NCI-H748 treated with DMSO at 0.1 percent for 48 hours (cell line): ENCODE measurements around the gene MINK1.
A peak's percentile ranks its signal among the peaks of the same experiment; 100 is the strongest.

Source experiments
- DNase-seq: peaks from one replicate; lab custom pipeline; 2025; lab: John Stamatoyannopoulos, UW

The MINK1 gene

DNA sequence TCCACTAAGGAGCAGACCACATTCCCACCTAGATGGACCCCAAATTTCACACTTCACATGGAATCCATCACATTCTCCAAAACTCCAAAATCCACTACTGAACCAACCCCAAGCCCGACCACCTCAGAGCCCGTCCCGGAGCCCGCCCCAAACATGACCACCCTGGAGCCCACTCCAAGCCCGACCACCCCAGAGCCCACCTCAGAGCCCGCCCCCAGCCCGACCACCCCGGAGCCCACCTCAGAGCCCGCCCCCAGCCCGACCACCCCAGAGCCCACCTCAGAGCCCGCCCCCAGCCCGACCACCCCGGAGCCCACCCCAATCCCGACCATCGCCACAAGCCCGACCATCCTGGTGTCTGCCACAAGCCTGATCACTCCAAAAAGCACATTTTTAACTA lies 100.5 kb downstream of the MINK1 start:
- DNase-seq: no peak

- no peak for DNase-seq
Observed at GRCh38 chr17:4934173-4934979, 101.2 kb downstream of the MINK1 start.

DNA sequence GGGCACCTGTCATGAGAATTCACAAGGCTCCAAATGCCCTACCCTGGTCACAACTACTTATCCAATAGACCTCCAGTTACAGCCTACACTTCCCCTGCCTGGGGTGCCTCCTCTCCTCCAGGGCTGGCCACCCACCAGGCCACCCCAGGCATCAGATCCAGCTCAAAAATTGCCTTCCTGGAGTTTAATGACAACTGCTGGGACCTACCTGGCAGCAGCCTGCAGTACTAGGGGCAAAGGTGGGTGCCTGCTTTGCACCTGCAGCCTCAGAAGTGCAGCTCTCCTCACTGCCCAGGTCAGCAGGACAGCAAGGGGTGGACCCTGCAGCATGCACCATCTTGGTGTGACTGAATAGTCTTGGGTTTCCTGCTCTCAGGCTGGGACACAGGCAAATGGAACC lies 102.5 kb downstream of the MINK1 start:
- DNase-seq: no peak

GRCh38 chr17:4936436-4936835 lies 103.3 kb downstream of the MINK1 start:
- no peak for DNase-seq

DNA sequence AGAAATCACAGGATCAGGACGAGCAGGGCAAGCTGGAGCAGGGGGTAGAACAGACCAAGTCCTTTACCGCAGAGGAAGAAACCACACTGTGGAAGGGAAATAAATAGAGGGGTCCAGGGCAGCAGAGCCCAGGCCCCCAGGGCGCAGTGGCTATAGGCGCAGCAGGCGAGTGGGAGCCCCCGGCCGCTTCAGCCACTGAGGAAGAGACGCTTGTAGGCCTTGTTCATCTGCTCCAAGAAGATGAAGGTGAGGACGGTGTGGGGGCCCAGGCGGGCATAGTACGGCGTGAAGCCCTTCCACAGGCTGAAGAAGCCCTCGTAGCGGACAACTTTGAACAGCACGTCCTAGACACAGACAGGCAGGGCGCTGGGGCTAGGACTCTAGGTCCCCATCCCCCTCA lies 104.4 kb downstream of the MINK1 start:
- no peak for DNase-seq

DNA sequence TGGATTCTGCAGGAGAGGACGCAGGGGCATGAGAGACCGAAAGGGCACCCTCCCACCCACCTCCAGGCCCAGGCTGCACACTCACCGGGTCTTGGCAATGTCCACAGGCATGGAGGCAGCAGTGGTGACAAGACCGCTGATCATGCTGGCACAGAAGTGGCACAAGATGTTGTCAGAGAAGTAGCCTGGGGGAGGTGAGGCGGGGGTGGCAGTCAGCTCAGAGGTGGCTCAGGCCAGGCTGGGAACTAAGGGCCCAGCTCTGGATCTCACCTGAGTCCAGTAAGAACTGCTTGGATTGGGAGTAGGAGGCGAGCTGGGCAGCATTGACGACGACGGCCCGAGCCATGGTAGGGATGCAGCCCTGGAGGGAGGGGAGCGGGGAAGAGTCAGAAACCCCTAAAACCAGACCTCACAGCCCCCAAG lies 104.9 kb downstream of the MINK1 start:
- DNase-seq: no peak

DNA sequence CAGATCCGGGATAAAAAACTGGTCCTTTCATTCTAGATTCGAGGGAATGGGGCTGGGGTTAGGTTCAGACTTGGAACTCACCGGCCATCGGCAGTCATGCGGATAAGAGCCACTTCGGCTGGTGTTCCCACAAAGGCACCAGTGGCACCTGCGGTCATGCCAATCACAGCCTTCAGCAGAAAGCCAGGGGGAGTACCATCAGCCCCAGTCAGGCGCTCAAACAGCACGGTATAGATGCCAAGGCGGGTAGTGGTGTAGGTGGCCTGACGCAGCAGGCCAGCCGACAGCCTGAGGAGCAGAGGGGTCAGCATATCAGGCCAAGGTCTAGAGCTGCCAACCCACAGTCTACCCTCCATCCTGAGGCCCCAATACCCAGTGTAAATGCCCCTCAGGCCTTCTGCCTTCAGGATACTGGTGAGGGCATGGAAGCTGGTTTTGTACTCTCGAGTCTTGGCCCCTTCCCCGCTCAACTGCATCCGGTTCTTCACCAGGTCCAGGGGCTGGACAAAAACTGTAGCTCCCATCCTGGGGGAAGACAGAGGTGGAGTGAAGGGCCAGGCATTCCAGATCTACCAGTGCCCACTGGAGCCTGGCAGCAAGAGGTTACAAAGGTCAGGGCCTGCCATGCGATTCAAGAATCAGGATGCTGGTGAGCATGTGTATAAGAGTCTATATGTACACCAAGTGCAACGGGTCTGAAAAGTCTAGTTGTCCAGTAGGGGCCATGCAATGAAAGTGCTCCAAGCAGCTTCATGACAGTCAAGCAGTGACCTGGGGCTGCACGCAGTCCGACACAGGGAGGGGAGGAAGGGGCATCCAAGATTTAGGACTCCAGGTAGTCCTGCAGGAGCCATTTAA lies 105.8 kb downstream of the MINK1 start:
- no peak for DNase-seq

DNA sequence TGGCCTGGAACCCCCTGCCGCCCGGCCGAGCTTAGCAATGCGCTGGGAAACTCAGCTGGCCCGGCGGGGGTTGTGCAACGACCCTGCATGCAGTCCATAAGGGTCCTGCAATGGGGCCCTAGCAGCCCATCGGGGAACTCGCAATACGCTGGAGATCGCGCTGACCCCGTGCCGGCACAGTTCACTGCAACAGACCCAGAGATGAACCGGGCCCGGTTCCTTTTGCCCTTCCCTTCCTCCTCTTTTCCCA lies 106.3 kb downstream of the MINK1 start:
- DNase-seq: no peak

- DNase-seq: peak; percentile 99
Observed at GRCh38 chr17:4939796-4940554, 106.8 kb downstream of the MINK1 start, which contains the start of the genes RNF167 and SLC25A11. Gene RNF167, plus strand, starts transcription at chr17:4940268. Its CDS starts 642 bp downstream, at chr17:4940910. Gene SLC25A11, minus strand, starts transcription at chr17:4940046. Its CDS starts 136 bp downstream, at chr17:4939910.

- no peak for DNase-seq
Observed at GRCh38 chr17:4940555-4941318, 107.6 kb downstream of the MINK1 start.

DNA sequence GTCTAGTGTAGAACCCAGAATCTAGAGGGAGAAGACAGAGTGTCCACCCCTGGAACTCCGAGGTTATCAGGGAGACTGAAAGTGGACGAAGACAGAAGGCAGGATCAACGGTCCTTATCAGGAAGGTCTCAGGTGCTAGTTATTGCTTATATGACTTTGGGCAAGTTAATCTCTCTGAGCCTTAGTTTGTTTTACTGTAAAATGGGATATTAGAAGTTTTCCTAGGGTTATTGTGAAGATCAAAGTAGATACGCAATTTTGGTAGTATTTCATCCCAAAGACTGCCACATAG lies 108.1 kb downstream of the MINK1 start:
- DNase-seq: no peak

DNA sequence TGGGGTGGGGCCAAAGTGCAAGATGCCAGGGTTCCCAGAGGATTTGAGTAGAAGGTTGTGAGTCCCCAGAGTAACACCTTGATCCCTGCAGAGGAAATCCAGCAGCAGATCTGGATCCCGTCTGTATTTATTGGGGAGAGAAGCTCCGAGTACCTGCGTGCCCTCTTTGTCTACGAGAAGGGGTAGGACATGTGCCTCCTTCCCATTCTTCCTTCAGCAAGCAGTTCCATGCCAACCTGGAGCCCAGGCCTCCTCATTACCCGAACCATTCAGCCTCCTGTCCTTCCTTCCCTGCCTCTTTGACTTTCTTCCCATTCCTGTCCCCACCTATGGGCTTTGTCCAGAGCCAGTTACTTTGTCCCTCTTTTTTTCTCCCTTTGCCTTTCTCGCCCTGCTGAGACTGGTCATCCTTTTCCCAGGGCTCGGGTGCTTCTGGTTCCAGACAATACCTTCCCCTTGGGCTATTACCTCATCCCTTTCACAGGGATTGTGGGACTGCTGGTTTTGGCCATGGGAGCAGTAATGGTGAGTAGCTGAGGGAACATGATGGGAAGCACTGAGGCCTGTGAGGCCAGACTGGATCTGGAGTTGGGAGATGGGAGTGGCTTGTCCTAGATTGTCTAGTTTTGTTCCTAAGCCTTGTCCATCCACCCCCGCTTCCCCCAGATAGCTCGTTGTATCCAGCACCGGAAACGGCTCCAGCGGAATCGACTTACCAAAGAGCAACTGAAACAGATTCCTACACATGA lies 109.8 kb downstream of the MINK1 start:
- DNase-seq: no peak

DNA sequence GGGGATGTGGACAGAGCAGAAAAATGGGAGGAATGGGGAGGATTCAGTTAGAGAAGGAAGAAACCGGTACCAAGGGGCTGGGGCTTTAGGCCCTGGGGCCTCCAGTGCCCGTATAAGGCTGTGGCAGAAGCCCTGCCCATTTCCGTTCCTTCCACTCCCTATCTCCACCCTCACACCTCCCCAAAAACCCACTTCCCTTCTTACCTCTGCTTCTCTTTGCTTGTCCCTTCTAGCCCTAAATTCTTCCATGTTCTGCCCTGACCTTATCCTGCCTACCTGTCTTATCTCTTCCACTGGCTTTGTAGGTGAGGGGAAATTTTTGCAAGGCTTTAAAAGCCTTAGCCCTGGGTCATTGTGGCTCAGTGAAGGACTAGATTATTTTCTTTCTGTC lies 111.0 kb downstream of the MINK1 start:
- no peak for DNase-seq

- DNase-seq: no peak
Observed at GRCh38 chr17:4944554-4945175, 111.5 kb downstream of the MINK1 start.

- DNase-seq: no peak
Observed at GRCh38 chr17:4945176-4945943, 112.2 kb downstream of the MINK1 start.

DNA sequence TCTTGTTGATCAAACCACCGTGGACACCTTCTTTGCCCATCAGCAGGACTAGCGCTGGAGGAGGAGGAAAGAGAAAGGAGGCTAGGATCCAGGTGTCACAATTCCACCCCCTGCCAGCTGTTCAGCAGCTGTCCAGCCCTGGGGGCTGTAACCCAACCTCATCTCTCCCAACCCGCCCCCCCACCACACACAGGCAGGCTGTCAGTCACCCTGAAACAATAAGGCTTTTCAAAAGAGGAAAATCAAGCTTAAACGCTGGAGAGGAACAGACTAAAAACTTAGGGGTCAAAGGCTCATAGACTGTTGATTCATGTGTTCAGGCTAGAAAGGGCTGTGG lies 112.8 kb downstream of the MINK1 start:
- no peak for DNase-seq

GRCh38 chr17:4946312-4946976 lies 113.3 kb downstream of the MINK1 start:
- DNase-seq: no peak

DNA sequence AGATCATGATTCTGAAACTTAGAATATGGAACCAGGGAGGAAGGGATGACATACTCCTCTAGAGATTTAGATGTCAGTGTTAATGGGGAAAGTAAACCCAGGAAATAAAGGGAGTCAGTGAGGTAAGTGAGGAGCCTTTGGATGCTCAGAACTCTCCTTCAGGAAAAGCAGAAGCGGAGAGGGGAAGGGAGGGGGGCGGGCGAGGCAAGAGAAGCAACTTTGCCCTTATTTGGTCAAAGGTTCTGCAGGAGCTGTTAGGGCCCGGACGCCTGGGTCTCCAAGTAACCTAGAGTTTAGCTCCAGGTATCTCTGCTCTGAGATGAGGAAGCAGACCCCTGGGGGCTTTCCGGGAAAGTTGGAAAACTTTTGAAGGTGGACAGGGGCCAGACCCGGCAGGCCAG lies 113.9 kb downstream of the MINK1 start:
- no peak for DNase-seq
